PC-9 (cell line): Measurements from ENCODE around the gene ACKR2.

Experiments
- CTCF ChIP-seq: fragments of 200-600 bp; sonication (generic); conservative IDR thresholded peaks from 2 replicates; pipeline ENCODE4 v1.6.1; 2017; ENCODE audit warnings: mixed run types, antibody characterized with exemption, mild to moderate bottlenecking, moderate library complexity
- EZH2 ChIP-seq: fragments of 200-600 bp; sonication (generic); IDR thresholded peaks from 2 replicates; pipeline ENCODE4 v1.8.0; 2017; ENCODE audit warnings: antibody characterized with exemption, low read depth

DNA sequence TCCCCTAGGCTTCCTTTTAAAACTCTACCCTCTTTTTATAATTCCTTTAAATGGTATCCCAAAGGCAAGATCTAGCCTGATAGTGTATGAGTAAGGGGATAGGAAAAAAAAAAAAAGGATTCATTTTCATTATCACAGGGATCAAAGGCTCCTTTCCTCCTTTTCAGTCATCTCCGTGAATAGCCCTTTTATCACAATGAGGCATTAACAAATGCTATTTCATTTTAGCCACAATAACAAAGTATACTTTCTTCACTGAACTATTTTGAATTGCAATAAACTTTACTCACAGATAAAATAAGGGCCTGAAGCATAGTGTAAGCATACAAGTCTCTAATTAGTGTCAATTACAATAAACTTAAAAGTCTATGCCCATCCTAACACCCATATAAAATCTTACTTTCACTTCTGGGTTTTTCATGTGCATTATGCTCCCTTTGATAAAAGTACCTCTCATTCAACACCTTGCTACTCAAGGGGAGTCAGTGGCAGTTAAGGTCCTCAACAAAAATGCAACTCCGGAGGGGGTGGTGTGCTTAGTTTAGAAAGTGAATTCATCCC, 13.5 kb upstream of the ACKR2 start:
- no peak for TF ChIP-seq CTCF
- TF ChIP-seq EZH2 = no peak
